DND-41 (cell line): ENCODE measurements around the gene BLOC1S5.

ENCODE experiments used
- CTCF ChIP-seq: IDR thresholded peaks from 2 replicates; pipeline ENCODE4 v1.5.1; 2012; ENCODE audit warnings: borderline replicate concordance, low read length, moderate library complexity, mild to moderate bottlenecking; ENCODE audit not compliant: poor library complexity, severe bottlenecking; ENCODE audit errors: extremely low read depth
- EZH2 ChIP-seq: IDR thresholded peaks from 3 replicates; pipeline ENCODE4 v1.6.1; 2012; ENCODE audit warnings: borderline replicate concordance, low read depth, mild to moderate bottlenecking, moderate library complexity, low read length, inconsistent platforms; ENCODE audit not compliant: severe bottlenecking

GRCh38 chr6:8075704-8076103, 11.5 kb upstream of the BLOC1S5 start:
- TF ChIP-seq CTCF (no peak), EZH2 (no peak)
